GM19438 (cell line): ENCODE data around the gene SLC7A9.
"Not testable (repeated sequence)": the region's sequence is repeated elsewhere in the genome, so short reads cannot be mapped to it uniquely, and the experiment has no call there.

ENCODE experiments used
- ATAC-seq: cut with Tn5 transposase; IDR thresholded peaks from one replicate; pipeline ENCODE4 v1.9.1; 2021; ENCODE audit warnings: low read depth; ENCODE audit not compliant: unreplicated experiment

SLC7A9 gene

DNA sequence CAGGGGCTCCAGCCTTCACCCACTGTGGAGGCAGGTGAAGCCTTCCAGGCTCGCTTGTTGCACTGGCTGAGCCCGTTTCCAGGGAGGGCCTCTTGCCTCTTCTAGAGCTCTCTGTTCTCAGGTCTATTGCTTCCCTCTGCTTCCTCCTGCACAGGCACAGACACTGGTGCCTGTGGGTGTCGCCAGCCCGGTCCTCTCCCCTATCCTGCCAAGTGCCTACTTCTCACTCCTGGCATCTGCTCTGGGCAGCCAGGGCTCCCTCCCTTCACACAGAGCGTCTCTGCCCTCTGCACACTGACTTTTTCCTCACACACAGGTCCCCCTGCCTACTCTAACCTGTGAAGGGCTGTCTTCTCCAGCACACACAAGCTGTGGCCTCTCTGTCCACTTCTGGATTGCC, 60.3 kb downstream of the SLC7A9 start:
- ATAC-seq, result no peak

DNA sequence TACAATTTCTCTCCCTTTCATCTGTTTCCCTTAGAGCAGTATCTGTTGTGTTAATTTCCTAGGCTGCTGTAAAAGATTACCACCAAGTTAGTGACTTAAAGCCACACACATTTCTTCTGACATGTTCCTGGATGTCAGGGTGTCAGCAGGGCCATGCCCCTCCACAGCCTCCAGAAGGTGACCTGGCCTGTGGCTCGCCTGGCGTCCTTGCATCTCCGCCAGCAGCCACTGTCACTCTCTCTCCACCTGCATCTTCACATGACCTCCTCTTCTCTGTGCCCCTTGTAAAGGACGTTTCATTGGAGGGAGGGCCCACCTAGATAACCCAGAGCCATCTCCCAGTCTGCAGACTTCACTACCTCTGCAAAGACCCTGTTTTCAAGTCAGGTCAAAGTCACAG, 61.3 kb downstream of the SLC7A9 start:
- ATAC-seq, result no peak

DNA sequence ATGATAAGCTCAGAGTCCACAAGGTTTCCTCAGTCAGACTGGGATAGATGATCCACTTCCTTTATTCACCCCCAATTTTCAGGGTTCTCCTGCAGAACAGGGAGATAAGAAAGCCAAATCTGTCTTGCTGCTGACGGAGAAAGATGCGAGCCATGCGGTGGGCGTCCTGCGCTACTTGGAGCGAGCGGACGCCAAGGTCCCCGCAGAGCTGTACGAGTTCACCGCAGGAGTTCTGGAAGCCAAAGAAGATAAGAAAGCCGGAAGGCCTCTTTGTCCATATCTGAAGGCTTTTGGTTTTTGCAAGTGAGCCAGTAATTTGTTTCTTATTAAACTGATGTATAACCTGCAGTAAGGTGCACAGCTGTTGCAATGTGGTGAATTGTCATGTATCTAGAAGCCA, 66.7 kb downstream of the SLC7A9 start:
- ATAC-seq, result no peak

DNA sequence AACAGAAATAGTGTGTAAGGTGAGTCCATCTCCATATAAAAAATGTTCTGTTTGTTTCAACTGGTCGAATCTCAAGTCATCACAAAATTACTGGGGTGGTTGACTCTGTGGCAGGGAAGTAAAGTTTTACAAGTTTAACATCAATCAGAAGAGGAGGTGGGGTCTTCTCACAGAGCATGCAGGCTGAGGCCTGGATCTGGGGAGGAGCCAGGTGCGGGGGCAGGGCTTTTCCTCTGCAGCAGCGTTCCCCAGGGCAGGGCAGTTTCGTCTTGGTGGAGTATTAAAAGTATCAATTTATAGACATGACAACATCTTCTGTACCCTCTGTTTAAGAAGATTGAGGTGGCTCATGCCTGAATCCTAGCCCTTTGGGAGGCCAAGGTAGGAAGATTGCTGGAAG, 68.8 kb downstream of the SLC7A9 start:
- no peak for ATAC-seq

DNA sequence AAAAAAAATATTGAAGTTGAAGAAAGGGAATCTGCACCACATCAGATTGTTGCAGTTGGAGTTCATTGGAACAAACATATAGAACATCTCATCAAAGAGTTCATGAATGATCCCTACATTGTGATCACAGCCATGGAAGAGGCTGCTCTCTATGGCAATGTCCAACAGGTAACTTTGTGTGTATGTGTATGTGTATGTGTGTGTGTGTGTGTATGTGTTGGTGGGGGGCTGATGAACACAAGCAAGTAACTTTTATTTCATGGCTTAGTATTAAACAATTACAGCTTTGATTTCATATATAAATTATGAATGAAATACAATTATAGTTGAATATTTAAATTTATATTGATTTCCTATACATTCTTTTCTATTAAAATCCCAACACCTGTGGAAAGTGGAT, 69.4 kb downstream of the SLC7A9 start:
- ATAC-seq, result no peak

DNA sequence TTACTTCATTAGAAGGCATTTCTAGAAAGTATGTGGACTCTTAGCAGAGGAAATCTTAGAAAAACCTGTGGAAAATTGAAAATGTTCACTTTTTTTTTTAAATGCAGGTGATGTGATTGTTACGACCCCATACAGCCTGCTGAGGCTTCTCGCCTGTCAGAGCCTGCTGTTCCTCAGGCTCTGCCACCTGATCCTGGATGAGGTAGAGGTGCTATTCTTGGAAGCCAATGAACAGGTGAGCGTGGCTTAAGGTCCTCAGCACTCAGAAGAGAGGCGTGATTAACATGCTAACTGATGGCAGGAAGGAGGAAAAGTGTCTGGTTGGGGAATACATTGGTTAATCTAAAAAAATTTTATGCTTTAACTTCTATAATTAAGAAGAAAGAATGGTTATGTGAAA, 71.4 kb downstream of the SLC7A9 start:
- no peak for ATAC-seq

DNA sequence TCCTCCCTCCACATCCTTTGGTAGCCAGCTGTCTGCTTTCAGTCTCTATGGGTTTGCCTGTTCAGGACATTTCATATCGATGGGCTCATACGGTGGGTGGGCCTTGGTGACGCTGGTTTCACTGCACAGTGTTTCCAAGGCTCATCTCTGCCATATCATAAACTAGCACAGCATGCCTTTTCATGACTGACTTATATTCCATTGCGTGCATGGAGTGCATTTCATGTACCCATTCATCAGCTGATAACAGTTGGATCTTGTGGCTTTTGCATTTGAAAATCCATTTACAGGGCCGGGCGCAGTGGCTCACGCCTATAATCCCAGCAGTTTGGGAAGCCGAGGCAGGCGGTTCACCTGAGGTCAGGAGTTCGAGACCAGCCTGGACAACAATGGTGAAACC, 80.1 kb downstream of the SLC7A9 start:
- ATAC-seq, result no peak

DNA sequence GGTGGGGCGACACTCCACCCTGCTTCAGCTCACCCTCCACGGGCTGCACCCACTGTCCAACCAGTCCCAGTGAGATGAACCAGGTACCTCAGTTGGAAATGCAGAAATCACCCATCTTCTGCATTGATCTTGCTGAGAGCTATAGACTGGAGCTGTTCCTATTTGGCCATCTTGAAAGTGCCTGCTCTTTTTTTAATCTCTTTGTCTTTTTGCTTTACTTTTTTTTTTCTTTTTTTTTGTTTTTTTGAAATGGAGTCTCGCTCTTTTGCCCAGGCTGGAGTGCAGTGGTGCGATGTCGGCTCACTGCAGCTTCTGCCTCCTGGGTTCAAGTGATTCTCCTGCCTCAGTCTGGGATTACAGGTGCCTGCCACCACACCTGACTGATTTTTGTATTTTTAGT, 81.7 kb downstream of the SLC7A9 start:
- not testable (repeated sequence) for ATAC-seq

DNA sequence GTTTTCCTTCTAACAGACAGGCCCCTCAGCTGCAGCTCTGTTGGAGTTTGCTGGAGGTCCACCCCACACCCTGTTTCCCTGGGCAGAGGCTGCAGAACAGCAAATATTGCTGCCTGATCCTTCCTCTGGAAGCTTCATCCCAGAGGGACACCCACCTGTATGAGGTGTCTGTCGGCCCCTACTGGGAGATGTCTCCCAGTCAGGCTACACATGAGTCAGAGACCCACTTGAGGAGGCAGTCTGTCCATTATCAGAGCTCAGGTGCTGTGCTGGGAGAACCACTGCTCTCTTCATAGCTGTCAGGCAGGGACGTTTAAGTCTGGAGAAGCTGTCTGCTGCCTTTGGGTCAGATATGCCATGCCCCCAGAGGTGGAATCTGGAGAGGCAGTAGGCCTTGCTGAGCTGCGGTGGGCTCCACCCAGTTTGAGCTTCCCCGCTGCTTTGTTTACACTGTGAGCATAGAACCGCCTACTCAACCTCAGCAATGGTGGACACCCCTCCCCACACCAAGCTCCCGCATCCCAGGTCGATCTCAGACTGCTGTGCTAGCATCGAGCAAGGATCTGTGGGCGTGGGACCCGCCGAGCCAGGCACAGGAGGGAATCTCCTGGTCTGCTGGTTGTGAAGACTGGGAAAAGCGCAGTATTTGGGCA, 82.3 kb downstream of the SLC7A9 start:
- not testable (repeated sequence) for ATAC-seq

DNA sequence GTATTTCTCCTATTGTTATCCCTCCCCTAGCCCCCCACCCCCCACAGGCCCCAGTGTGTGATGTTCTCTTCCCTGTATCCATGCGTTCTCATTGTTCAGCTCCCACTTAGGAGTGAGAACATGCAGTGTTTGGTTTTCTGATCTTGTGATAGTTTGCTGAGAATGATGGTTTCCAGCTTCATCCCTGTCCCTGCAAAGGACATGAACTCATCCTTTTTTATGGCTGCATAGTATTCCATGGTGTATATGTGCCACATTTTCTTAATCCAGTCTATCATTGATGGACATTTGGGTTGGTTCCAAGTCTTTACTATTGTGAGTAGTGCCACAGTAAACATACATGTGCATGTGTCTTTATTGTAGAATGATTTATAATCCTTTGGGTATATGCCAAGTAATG, 87.5 kb downstream of the SLC7A9 start:
- not testable (repeated sequence) for ATAC-seq

DNA sequence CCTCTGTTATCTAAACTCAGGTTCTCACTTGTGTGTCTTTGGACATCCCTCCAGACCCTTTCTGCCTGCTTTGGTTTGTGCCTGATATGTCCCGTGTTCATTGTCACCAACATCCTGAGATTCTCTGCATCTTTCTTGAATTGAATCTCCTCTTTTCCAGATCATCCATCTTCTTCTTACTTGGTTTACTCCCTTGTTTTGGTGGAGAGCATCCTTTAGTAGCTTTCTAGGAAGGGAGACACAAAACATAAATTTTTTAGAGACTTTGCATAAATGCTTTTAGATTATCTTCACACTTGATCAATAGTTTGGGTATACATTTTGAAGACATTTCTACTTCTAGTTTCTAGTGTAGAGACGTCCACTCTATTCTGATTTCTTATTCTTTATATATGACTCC, 88.3 kb downstream of the SLC7A9 start:
- no peak for ATAC-seq
